ENCODE data around the gene TENT4A. TPM values are rescaled to one million over a fixed set of nuclear protein-coding genes. Genes with fewer than 3 reads are reported as not detected.

Gene TENT4A
- 0.95 and 2.8 TPM in 2 replicates for polyA plus RNA-seq

GRCh38 chr5:6713274-6714225 is at the start of gene TENT4A:
Gene TENT4A (plus strand): TSS chr5:6713432. CDS start chr5:6713984, 552 bp downstream.

Other genes starting within 250 kb of the TENT4A start
- gene NSUN2, start 80.4 kb upstream of the TENT4A start, polyA plus RNA-seq: 7.0 and 11.1 TPM in 2 replicates
- gene SRD5A1, start 80.0 kb upstream of the TENT4A start, polyA plus RNA-seq: 17.3 and 23.4 TPM in 2 replicates